Measurements from ENCODE around the gene HIPK2.

Gene HIPK2

GRCh38 chr7:139603896-139604295 lies 173.9 kb downstream of the HIPK2 start:
- no peak overlapping the region for H3K4me3 ChIP-seq (ENCODE audit: low read length)
- H3K9ac ChIP-seq (ENCODE audit: low read depth, low read length) = no peak overlapping the region
- H3K36me3 ChIP-seq (ENCODE audit: insufficient read depth, low read length) = 0 out of 2 replicates have a peak, but pooled peaks cover 3% of the 10 kb centered on the region
- H3K27ac ChIP-seq (ENCODE audit: low read depth, low read length) = no peak overlapping the region
- H3K27me3 ChIP-seq (ENCODE audit: insufficient read depth, low read length) = no peaks in the 10 kb centered on the region
- no peaks in the 10 kb centered on the region for H3K4me1 ChIP-seq (ENCODE audit: insufficient read depth, low read length)
- H3K9me3 ChIP-seq (ENCODE audit: insufficient read depth, low read depth, low read length) = no peaks in the 10 kb centered on the region
- WGBS = 91% methylated on average over 5 of the region's 5 CpGs

DNA sequence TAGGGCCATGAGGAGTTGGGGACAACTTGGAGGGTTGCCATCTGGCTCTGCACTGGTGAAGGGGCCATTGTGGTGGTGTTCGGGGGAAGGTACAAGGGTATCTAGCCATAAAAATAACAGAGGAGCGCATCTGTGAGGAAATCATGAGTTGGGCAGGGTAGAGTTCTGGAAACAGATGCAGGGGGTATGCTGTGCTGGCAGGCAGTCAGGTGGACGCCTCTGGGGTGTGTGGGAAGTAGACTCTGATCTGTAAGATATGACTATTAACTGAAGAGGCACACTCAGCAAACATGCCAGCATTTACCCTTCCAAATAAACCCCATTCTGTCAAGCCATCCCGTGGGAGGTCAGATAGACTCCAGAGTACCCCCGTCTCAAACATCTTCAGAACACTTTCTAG lies 174.5 kb downstream of the HIPK2 start:
- Histone ChIP-seq H3K9ac (ENCODE audit: low read depth, low read length) (no peak overlapping the region), H3K4me1 (ENCODE audit: insufficient read depth, low read length) (no peaks in the 10 kb centered on the region), H3K36me3 (ENCODE audit: insufficient read depth, low read length) (peaks cover 3% of the 10 kb centered on the region; the same call in 1 of the 2 replicates), H3K27me3 (ENCODE audit: insufficient read depth, low read length) (no peaks in the 10 kb centered on the region), H3K27ac (ENCODE audit: low read depth, low read length) (no peak overlapping the region), H3K9me3 (ENCODE audit: insufficient read depth, low read depth, low read length) (no peaks in the 10 kb centered on the region), H3K4me3 (ENCODE audit: low read length) (no peak overlapping the region)
- 94% methylated on average over 5 of the region's 5 CpGs for WGBS

DNA sequence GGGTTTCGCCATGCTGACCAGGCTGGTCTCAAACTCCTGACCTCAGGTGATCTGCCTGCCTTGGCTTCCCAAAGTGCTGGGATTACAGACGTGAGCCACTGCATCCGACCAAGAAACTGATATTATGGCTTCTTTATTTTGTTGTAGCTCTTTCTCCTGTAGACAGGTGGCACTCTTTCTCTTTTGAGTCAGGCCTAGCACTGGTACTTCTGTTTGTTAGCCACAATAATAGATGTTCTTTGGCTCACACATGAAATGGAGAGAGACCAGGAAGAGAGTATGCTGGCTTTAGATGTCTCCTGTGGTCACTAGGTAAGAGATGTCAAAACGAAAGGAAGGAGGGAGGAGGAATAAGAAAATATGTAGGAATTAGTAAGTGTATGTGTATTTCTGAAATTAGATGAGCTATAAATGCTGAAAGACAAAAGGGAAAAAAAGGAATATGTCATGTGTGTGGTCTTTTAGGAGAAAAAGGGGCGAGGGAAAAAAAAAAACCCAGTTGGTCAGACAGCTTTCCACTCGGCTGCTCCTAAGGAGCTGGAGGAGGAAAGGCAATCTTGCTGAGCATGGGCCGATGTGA lies 175.6 kb downstream of the HIPK2 start:
- WGBS = 70% methylated on average over 7 of the region's 7 CpGs
- Histone ChIP-seq H3K4me3 (ENCODE audit: low read length) (no peak overlapping the region), H3K36me3 (ENCODE audit: insufficient read depth, low read length) (peaks cover 6% of the 10 kb centered on the region), H3K27ac (ENCODE audit: low read depth, low read length) (no peak overlapping the region), H3K27me3 (ENCODE audit: insufficient read depth, low read length) (no peaks in the 10 kb centered on the region), H3K4me1 (ENCODE audit: insufficient read depth, low read length) (no peaks in the 10 kb centered on the region), H3K9ac (ENCODE audit: low read depth, low read length) (no peak overlapping the region), H3K9me3 (ENCODE audit: insufficient read depth, low read depth, low read length) (no peaks in the 10 kb centered on the region)

GRCh38 chr7:139601176-139601575 lies 176.6 kb downstream of the HIPK2 start:
- H3K27me3 ChIP-seq (ENCODE audit: insufficient read depth, low read length) = no peaks in the 10 kb centered on the region
- H3K36me3 ChIP-seq (ENCODE audit: insufficient read depth, low read length) = peaks cover 10% of the 10 kb centered on the region
- no peaks in the 10 kb centered on the region for H3K4me1 ChIP-seq (ENCODE audit: insufficient read depth, low read length)
- H3K4me3 ChIP-seq (ENCODE audit: low read length) = no peak overlapping the region
- 98% methylated on average over 4 of the region's 6 CpGs for WGBS
- H3K27ac ChIP-seq (ENCODE audit: low read depth, low read length) = no peak overlapping the region
- H3K9me3 ChIP-seq (ENCODE audit: insufficient read depth, low read depth, low read length) = no peaks in the 10 kb centered on the region
- no peak overlapping the region for H3K9ac ChIP-seq (ENCODE audit: low read depth, low read length)

- Histone ChIP-seq H3K27ac (ENCODE audit: low read depth, low read length) (no peak overlapping the region), H3K9ac (ENCODE audit: low read depth, low read length) (no peak overlapping the region), H3K36me3 (ENCODE audit: insufficient read depth, low read length) (peaks cover 19% of the 10 kb centered on the region), H3K4me1 (ENCODE audit: insufficient read depth, low read length) (no peaks in the 10 kb centered on the region), H3K4me3 (ENCODE audit: low read length) (no peak overlapping the region), H3K27me3 (ENCODE audit: insufficient read depth, low read length) (no peaks in the 10 kb centered on the region), H3K9me3 (ENCODE audit: insufficient read depth, low read depth, low read length) (no peaks in the 10 kb centered on the region)
- 92% methylated on average over 8 of the region's 8 CpGs for WGBS
Observed at GRCh38 chr7:139600306-139600705, 177.5 kb downstream of the HIPK2 start.

- WGBS = 90% methylated on average over 1 of the region's 1 CpG
- Histone ChIP-seq H3K36me3 (ENCODE audit: insufficient read depth, low read length) (peaks cover 21% of the 10 kb centered on the region), H3K4me1 (ENCODE audit: insufficient read depth, low read length) (no peaks in the 10 kb centered on the region), H3K27me3 (ENCODE audit: insufficient read depth, low read length) (no peaks in the 10 kb centered on the region), H3K9me3 (ENCODE audit: insufficient read depth, low read depth, low read length) (no peaks in the 10 kb centered on the region), H3K4me3 (ENCODE audit: low read length) (no peak overlapping the region), H3K27ac (ENCODE audit: low read depth, low read length) (no peak overlapping the region), H3K9ac (ENCODE audit: low read depth, low read length) (no peak overlapping the region)
Observed at GRCh38 chr7:139598642-139599041, 179.2 kb downstream of the HIPK2 start.

- Histone ChIP-seq H3K9me3 (ENCODE audit: insufficient read depth, low read depth, low read length) (no peaks in the 10 kb centered on the region), H3K27me3 (ENCODE audit: insufficient read depth, low read length) (no peaks in the 10 kb centered on the region), H3K9ac (ENCODE audit: low read depth, low read length) (no peak overlapping the region), H3K4me1 (ENCODE audit: insufficient read depth, low read length) (no peaks in the 10 kb centered on the region), H3K36me3 (ENCODE audit: insufficient read depth, low read length) (peaks cover 24% of the 10 kb centered on the region), H3K4me3 (ENCODE audit: low read length) (no peak overlapping the region), H3K27ac (ENCODE audit: low read depth, low read length) (no peak overlapping the region)
- WGBS = 91% methylated on average over 5 of the region's 5 CpGs
Observed at GRCh38 chr7:139597028-139597427, 180.8 kb downstream of the HIPK2 start.

DNA sequence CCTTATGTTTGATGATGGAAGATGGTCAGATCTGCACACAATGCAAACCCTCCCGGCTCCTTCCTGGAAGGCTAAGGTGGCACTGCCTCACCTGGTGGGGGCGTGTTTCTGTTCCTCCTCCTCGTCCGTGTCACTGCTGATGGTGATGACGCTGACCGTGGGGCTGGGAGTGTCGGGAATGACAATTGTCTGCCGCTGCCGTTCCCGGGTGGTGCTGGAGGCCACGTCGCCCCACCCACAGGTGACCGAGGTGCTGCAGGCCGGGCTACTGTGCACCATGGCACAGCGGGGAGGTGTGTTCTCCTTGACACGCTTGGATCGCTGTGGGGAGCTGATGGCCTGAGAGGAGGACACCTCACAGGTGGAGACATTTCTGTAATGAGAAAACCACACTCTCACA lies 181.2 kb downstream of the HIPK2 start:
- no peak overlapping the region for H3K4me3 ChIP-seq (ENCODE audit: low read length)
- no peak overlapping the region for H3K27ac ChIP-seq (ENCODE audit: low read depth, low read length)
- peaks cover 25% of the 10 kb centered on the region for H3K36me3 ChIP-seq (ENCODE audit: insufficient read depth, low read length)
- WGBS = 96% methylated on average over 17 of the region's 17 CpGs
- no peaks in the 10 kb centered on the region for H3K4me1 ChIP-seq (ENCODE audit: insufficient read depth, low read length)
- H3K9ac ChIP-seq (ENCODE audit: low read depth, low read length) = no peak overlapping the region
- H3K9me3 ChIP-seq (ENCODE audit: insufficient read depth, low read depth, low read length) = no peaks in the 10 kb centered on the region
- H3K27me3 ChIP-seq (ENCODE audit: insufficient read depth, low read length) = no peaks in the 10 kb centered on the region

DNA sequence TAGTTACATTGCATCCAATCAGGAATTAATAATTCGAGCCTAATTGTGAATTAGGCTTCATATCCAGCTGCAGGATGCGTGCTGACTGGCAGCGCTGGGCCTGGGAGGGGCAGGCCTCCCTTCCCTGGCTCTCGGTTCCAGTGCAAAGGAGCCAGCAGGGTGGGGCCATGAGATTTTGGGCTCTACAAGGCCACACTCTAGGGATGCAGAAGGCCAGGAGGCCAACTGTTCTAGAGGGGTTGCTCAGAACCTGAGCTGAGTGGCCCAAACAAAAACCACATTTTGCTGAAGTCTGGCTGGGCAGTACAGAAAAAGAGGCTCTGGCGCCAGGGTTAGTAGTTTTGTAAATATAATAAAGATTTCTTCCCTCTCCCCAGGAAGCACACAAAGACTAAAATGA lies 182.0 kb downstream of the HIPK2 start:
- WGBS = 95% methylated on average over 4 of the region's 5 CpGs
- Histone ChIP-seq H3K36me3 (ENCODE audit: insufficient read depth, low read length) (peaks cover 28% of the 10 kb centered on the region), H3K9me3 (ENCODE audit: insufficient read depth, low read depth, low read length) (no peaks in the 10 kb centered on the region), H3K27ac (ENCODE audit: low read depth, low read length) (no peak overlapping the region), H3K9ac (ENCODE audit: low read depth, low read length) (no peak overlapping the region), H3K27me3 (ENCODE audit: insufficient read depth, low read length) (no peaks in the 10 kb centered on the region), H3K4me1 (ENCODE audit: insufficient read depth, low read length) (no peaks in the 10 kb centered on the region), H3K4me3 (ENCODE audit: low read length) (no peak overlapping the region)

GRCh38 chr7:139594911-139595476 lies 182.8 kb downstream of the HIPK2 start:
- Histone ChIP-seq H3K27me3 (ENCODE audit: insufficient read depth, low read length) (no peaks in the 10 kb centered on the region), H3K9me3 (ENCODE audit: insufficient read depth, low read depth, low read length) (no peaks in the 10 kb centered on the region), H3K4me1 (ENCODE audit: insufficient read depth, low read length) (no peaks in the 10 kb centered on the region), H3K9ac (ENCODE audit: low read depth, low read length) (no peak overlapping the region), H3K27ac (ENCODE audit: low read depth, low read length) (no peak overlapping the region), H3K36me3 (ENCODE audit: insufficient read depth, low read length) (peaks cover 28% of the 10 kb centered on the region), H3K4me3 (ENCODE audit: low read length) (no peak overlapping the region)
- whole genome bisulfite sequencing = 93% methylated on average over 13 of the region's 13 CpGs

GRCh38 chr7:139594090-139594489 lies 183.7 kb downstream of the HIPK2 start:
- Histone ChIP-seq H3K4me3 (ENCODE audit: low read length) (no peak overlapping the region), H3K27ac (ENCODE audit: low read depth, low read length) (no peak overlapping the region), H3K9me3 (ENCODE audit: insufficient read depth, low read depth, low read length) (no peaks in the 10 kb centered on the region), H3K9ac (ENCODE audit: low read depth, low read length) (no peak overlapping the region), H3K4me1 (ENCODE audit: insufficient read depth, low read length) (no peaks in the 10 kb centered on the region), H3K36me3 (ENCODE audit: insufficient read depth, low read length) (peaks cover 28% of the 10 kb centered on the region), H3K27me3 (ENCODE audit: insufficient read depth, low read length) (no peaks in the 10 kb centered on the region)
- WGBS = 98% methylated on average over 1 of the region's 2 CpGs
